ENCODE data around the gene SIAE. TPM values are rescaled to one million over a fixed set of nuclear protein-coding genes. Genes with fewer than 3 reads are reported as not detected.
A peak's percentile ranks its signal among the peaks of the same experiment; 100 is the strongest.

SIAE gene
- total RNA-seq, 4 donors from 2014 or later = 4.1 to 6.4 (median 6.1) TPM

DNA sequence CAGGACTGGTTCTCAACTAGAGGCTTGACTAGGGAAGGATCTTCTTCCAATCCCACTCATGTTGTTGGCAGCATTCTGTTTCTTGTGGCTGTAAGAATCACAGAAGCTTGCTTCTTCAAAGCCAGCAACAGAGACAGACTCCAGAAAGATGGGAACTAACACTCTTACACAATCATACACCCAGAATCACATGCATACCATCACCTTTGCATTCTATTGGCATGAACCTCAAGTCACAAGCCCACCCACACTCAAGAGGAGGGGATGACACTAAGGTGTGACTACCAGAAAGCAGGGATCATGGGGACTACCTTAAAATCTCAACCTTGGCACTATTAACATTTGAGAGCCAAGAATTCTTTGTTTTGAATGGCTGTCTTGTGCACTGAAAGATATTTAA lies 75.9 kb downstream of the SIAE start:
- intact Hi-C loops (cut with DNase I; ENCODE audit: low total_unique reads) = no loop called here
- H3K4me3 ChIP-seq (ENCODE audit: low read depth, poor library complexity, severe bottlenecking) = no peak overlapping the region
- TF ChIP-seq, protein P1, sequence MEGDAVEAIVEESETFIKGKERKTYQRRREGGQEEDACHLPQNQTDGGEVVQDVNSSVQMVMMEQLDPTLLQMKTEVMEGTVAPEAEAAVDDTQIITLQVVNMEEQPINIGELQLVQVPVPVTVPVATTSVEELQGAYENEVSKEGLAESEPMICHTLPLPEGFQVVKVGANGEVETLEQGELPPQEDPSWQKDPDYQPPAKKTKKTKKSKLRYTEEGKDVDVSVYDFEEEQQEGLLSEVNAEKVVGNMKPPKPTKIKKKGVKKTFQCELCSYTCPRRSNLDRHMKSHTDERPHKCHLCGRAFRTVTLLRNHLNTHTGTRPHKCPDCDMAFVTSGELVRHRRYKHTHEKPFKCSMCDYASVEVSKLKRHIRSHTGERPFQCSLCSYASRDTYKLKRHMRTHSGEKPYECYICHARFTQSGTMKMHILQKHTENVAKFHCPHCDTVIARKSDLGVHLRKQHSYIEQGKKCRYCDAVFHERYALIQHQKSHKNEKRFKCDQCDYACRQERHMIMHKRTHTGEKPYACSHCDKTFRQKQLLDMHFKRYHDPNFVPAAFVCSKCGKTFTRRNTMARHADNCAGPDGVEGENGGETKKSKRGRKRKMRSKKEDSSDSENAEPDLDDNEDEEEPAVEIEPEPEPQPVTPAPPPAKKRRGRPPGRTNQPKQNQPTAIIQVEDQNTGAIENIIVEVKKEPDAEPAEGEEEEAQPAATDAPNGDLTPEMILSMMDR (IDR thresholded peaks at IDR 0.05) = no peak
- TF ChIP-seq POLR2A (IDR thresholded peaks at IDR 0.05) = no peak
- DNase-seq (ENCODE audit: low spot score in 2 of 2) = no peak

DNA sequence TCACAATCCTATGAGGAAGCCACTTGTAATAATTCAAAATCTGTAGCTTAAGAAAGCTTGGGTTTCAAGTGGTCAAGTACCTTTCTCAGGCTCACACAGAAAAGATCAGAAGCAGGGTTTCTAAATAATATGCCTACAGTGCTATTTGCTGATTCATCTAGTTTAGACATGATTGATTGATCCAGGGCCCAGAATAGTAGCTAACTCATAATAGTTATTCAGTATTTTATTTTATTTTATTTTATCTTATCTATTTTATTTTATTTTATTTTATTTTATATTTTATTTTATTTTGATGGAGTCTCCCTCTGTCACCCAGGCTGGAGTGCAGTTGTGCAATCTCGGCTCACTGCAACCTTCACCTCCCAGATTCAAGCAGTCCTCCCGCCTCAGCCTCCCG lies 78.2 kb downstream of the SIAE start:
- no peak overlapping the region for H3K4me3 ChIP-seq (ENCODE audit: low read depth, poor library complexity, severe bottlenecking)
- TF ChIP-seq, protein P1 (IDR thresholded peaks at IDR 0.05) = no peak
- no peak for TF ChIP-seq POLR2A (IDR thresholded peaks at IDR 0.05)
- intact Hi-C loops (cut with DNase I; ENCODE audit: low total_unique reads) = no loop called here
- 85 to 98% methylated on average over 3 of the region's 3 CpGs for WGBS, 2 donors
- no peak for DNase-seq (ENCODE audit: low spot score in 2 of 2)

DNA sequence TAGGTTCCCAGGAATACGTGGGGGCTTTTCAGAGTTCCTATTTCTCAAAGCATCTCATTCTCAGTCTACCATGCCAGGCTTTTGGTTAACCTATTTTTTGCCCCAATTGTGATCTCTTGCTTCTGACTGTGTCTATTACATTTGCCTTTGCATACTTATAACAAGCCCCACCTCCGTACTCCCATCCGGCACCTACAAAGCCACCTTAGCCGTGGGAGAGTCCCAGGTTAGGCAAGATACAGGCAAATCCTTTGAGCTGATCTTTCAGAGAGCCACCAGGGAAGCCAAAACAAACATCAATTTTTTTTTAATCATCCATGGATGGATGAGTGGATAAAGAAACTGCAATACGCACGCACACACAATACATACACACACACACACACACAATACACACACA lies 80.9 kb downstream of the SIAE start:
- no peak overlapping the region for H3K4me3 ChIP-seq (ENCODE audit: low read depth, poor library complexity, severe bottlenecking)
- TF ChIP-seq POLR2A (IDR thresholded peaks at IDR 0.05) = no peak
- TF ChIP-seq, protein P1 (IDR thresholded peaks at IDR 0.05) = no peak
- intact Hi-C loops (cut with DNase I; ENCODE audit: low total_unique reads) = loop anchor here (5.0 kb wide), 1 partner anchor 940 kb away; the partner anchor contains the start of gene SCN3B
- WGBS, 2 donors = 81 to 82% methylated on average over 6 of the region's 6 CpGs
- DNase-seq (ENCODE audit: low spot score in 2 of 2) = no peak

DNA sequence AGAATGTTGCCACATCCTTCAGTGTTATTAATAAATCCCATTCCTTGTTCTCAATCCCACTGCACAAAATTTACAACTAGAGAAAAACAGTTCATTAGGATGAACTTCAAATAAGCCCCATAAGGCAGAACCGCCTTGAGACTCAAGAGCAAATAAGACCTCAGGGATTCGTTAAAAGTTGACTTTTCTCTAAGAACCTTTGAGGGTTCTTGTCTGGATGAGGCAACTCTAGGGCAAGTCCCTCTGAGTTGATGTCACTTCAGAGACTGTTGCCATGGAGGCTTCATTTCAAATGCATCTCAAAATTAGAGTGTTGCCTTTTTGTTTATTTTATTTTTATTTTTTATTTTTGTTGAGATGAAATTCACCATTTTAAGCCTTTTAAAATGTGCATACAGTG lies 82.1 kb downstream of the SIAE start:
- no peak for TF ChIP-seq POLR2A (IDR thresholded peaks at IDR 0.05)
- TF ChIP-seq, protein P1 (IDR thresholded peaks at IDR 0.05) = no peak
- intact Hi-C loops (cut with DNase I; ENCODE audit: low total_unique reads) = loop anchor here (5.0 kb wide), 1 partner anchor 939 kb away; the partner anchor contains the start of gene SCN3B
- no peak for DNase-seq (ENCODE audit: low spot score in 2 of 2)
- 86 to 89% methylated on average over 2 of the region's 2 CpGs for WGBS, 2 donors
- H3K4me3 ChIP-seq (ENCODE audit: low read depth, poor library complexity, severe bottlenecking) = no peak overlapping the region

DNA sequence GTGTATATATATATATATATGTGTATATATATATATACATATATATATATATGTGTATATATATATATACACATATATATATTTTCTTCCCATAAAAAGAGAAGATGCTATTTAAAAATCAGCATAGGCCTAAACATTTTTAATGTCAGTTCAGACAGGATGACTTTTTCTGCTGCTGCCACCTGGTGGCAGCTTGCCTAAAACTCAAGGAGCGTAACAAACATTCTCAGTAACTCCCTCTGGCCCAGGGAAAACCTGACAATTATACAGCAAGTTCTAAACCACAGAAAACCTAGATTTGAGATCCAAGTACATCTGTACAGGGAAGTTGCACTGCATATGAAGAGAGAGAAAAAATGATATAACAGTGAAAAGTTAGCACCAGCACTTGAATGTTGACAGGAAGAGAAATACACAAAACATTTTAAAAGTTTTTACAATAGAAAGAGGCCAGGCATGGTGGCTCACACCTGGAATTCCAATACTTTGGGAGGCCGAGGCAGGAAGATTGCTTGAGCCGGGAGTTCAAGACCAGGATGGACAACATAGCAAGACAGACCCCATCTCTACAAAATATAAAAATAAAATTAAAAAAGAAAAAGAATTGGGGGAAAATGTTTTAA lies 87.2 kb downstream of the SIAE start:
- TF ChIP-seq, protein P1 (IDR thresholded peaks at IDR 0.05) = no peak
- no peak for TF ChIP-seq POLR2A (IDR thresholded peaks at IDR 0.05)
- intact Hi-C loops (cut with DNase I; ENCODE audit: low total_unique reads) = no loop called here
- H3K4me3 ChIP-seq (ENCODE audit: low read depth, poor library complexity, severe bottlenecking) = no peak overlapping the region
- 43 to 47% methylated on average over 3 of the region's 3 CpGs for WGBS, 2 donors
- peak in 1 of 2 donors; percentile 39 for DNase-seq (ENCODE audit: low spot score in 2 of 2)
